Sigmoid colon (tissue), 4 donors: ENCODE results near the gene EDEM3.

Source experiments
- EP300 ChIP-seq, 4 donors: sonication (generic); formaldehyde crosslinking; IDR thresholded peaks; one replicate each; pipeline ENCODE4 v1.6.1; 2017; ENCODE audit warnings: antibody characterized with exemption in 4 of 4
- POLR2AphosphoS5 ChIP-seq, 4 donors: sonication (generic); formaldehyde crosslinking; IDR thresholded peaks; one replicate each; pipeline ENCODE4 v1.6.1; 2017; ENCODE audit warnings: antibody characterized with exemption in 4 of 4

GRCh38 chr1:184801503-184801902 lies 46.8 kb upstream of the EDEM3 start:
- TF ChIP-seq EP300 (IDR thresholded peaks at IDR 0.05), result no peak
- no peak for TF ChIP-seq POLR2AphosphoS5 (IDR thresholded peaks at IDR 0.05)
